NCI-H1092 (cell line): ENCODE results near the gene LEMD2.

Experiments used
- DNase-seq: peaks from one replicate; lab custom pipeline; 2025; lab: John Stamatoyannopoulos, UW

The LEMD2 gene

DNA sequence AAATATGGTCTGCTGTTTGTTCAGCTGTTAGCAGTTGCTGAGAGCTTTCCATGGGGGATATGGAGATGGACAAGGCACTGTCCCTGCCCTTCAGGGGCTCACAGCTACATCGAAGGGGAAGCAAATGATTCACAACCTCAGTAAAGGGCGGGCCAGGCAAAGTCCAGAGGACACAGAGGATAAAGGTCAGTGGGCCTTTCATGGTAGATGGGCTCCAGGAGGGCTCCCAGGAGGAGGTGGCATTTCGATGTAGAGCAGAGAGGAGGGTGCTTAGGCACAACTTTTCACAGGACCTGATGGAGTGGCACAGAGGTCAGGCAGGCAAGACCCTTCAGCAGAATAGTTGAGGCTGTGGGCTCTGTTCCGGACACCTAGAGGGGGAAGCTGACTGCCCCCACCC is 30.1 kb upstream of the LEMD2 start:
- no peak for DNase-seq

DNA sequence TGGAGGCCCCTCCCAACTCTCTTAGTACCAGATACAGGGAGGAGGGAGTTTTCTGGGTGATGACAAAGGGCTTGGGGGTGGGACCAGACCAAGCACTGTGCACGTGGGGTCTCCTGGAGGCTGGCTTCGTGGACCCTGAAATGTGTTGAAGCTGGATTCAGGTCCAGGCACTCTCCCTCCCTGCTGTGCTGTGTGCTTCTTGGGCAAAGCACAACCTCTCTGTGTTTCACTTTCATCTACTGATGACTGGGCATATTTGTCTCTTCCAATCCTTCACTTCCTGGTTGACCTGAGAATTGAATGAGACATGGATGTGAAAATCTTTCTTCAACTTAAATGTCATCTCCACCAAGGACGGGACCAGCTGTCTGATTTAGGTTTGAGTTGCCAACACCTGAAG is 29.4 kb upstream of the LEMD2 start:
- DNase-seq = no peak

DNA sequence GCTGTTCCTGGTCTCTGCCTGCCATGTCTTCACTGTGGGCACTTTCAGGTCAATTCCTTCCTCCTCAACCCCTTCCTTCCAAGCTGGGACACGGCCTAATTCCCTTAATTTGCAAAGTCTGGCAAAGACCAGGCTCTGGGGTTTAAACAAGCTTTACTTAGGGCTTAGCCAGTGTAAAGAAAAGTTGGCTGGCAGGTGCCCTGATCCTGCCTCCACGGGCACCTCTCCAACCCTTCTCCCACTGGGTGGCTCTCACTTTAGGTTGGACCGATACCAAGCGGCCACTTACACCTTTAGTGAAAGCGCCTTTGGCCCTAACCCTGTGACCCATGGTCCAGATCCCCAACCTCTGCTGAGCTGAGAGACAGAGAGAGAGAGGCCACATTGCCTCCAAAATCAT is 28.6 kb upstream of the LEMD2 start:
- DNase-seq = peak; percentile 19

DNA sequence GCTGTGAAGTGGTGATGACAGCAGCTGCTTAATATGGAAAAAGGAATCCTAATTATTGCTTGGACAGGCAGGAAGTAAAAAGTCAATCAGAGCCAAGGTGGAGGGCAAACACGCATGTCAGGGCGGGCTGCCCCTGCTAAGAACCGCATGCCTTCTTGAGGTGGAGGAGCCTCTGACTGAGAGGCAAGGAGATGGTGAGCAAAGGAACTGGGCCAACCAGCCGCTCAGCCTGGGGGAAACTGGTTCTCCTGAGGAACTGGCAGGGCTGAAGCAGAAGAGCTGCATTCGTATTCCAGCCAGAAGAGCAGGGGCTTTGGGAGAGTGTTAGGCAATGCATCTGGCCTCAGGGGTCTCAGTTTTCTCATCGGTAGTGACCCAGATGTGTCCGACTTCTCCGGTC is 28.0 kb upstream of the LEMD2 start:
- DNase-seq = no peak

DNA sequence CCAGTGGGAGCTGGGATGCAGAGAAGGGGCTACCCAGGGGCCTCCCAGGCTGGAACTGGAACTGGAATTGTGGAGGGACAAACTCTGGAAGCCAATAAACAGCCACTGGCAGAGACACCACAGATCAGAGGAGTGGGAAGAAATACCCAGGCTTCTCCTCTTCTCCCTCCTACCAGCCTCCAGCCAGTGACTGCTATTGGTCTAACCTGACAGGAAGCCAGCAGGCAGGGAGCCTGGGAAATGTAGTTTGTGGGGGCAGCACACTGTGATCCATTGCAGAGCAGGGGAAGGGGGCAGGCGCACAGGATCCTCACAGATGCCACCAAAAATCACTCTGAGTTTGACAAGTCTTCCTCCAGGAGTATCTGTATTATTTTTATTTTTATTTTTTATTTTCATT is 26.9 kb upstream of the LEMD2 start:
- peak; percentile 14 for DNase-seq

DNA sequence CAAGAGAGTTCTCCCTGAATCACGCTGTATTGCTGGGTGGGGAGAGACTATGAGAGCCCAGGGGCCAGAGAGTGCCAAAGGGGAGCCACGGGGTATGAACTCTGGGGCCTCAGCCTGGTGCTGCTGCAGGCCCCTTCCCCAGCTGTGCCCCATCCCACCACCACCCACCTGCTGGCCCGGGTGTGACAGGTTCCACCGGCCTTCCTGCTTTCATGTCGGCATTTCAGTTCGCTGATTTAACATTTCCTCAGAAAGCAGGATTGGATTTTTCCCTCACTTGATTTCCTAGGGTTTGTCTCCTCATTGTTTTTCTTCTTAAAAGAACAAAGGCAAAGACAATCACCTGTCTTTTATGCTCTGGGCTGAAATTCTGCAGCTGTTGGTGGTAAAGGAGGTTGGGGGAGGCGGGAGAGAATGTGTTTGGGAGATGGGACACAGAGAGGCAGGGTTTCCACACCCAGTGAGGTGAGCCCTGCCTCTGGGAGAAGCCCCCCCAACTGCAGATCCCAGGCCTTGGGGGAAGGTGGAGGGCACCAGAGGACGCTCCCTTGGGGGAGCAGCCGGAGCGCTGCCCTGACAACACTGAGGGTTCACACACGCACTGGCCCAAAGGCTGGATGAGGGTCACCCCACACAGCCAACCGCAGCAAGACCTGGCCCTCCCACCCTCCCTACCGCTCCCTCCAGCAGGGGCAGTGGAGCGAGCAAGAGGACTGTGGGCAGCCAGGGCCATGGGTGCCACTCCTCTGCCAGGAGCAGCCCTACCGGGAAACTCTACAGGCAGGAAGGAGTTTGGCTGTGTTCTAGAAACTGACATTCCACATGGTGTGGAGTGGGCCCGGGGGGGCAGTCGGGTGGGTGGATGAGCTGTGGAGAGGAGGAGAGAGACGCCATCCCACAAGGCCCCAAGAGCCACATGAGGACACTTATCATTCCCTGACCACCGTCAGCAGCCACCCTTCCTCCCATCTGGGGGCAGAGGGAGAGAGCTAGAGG is 25.4 kb upstream of the LEMD2 start:
- DNase-seq = no peak

DNA sequence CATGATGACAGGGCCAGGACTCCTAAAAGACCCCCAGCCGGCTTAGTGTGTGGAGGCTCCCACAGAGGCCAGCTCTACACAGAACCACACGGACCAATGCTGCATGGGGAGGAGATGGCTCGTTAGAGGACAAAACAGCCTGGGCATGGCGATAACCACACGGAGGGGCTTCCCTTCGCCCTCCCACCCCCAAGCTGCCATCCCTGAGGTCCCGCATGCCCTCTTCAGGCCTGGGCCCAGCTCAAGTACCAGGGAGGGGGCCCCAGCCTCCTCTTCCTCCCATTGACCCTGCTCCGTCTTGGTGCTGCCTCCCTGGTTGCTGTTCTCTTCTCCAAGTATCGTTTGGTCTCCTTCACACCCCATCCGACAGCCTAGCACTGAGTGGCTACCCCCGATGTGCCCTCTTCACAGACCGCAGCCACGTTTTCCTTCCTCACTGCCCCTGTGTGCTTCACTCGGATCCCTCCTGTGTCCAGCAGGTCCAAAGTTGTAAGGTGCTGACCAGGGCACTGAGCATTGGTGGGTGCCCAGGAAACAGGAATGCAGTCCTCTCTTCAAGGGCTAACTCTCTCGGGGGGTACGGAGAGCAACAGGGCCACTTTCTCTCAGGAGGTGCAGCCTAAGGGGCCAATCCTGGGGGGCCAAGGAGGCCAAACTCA is 24.4 kb upstream of the LEMD2 start:
- DNase-seq = no peak

DNA sequence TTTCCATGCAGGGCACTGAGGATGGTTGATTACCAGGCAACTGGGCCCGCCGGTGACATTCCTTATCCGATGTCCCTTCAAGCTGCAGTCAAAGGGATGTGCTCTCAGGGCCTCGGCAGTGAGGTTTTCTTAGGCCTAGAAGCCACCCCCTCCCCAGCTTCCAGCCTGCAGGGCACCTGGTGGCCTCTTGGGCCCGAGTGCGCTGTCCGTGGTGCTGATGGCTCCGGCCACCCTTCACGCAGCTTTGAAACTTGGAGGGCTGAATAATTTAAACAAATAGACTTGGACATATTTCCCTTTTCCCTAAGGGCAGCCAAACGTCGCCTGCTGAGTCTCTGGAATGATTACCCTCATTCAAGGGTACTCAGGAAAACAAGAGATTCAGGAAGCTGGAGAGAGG is 23.7 kb upstream of the LEMD2 start:
- DNase-seq = peak; percentile 35

DNA sequence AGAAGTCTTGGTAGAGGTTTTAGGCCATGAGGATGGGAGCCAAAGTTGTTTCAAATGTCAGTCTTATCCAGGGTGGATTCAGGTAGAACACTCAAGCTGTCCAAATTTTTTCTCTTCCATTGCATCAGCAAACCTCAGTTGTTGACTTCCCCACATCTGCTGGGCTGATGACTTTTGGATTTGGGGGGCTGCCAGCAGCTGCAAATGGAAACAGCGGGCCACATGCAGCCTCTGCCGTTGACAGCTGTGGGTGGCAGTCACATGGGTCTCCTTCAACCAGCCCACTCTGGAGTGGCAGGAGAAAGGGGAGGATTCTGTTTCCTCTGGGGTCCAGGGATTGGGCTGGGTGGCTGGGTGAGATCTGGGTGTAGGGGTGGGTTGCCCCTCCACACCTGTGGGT is 20.7 kb upstream of the LEMD2 start:
- no peak for DNase-seq

DNA sequence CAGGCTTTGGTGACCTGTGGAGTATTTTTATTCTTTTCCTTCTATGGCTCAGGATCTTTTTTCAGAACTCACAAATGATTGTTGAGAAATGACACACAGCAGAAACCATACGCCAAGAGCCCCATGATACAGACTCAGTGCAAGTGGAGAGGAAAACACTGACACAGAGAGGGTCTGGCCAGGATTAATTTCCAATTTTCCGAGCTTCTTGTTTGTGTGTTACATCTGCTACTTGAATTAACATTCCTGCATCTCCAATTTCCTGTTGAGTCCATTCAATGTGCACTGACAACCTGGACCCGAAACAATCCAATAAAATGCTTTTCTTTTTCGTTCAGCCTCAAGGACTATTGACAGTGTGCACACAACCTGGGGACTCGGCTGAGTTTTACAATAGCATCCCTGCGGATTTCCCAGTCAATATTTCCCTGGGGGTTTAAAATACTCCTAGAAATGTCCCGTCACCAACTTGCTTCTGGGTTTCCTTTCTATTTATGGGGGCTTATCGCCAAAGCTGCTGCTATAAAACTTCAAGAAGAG is 19.8 kb upstream of the LEMD2 start:
- no peak for DNase-seq

DNA sequence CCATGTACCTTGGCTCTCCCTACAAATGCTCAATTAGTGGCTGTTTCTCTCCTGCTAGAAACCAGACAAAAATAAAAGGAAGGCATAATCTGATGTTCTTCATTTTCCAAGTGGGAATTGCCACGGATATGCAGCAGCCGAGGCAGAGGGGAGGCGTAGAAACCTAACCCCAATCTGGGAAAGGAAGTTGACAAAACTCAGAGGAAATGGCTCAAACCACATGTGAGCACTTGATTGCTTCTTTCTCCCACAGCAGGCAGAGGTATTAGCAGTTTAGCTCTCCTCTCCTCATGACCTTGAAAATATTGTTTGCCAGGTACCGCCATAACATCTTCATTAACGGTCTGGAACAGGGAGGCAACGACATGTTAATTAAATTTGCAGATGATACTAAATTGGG is 18.7 kb upstream of the LEMD2 start:
- no peak for DNase-seq

DNA sequence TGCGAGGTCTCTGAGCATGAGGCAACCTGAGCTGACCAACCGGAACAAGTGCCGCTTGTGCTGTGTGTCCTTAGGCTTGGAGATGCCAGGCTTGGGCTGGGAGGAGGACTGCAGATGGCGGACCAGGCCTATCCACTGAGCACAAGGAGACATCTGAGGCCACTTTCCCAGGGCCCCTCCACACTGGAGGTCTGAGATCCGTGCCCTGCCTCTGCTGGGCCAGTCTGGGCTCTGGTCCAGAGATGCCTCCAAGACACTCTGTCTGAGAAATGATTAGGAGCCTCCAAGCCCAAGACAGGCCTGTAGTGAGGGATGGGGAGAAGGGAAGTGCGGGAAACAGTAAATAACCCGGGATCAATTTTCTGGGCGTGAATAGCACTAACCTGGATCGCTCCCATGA is 17.9 kb upstream of the LEMD2 start:
- DNase-seq = no peak

DNA sequence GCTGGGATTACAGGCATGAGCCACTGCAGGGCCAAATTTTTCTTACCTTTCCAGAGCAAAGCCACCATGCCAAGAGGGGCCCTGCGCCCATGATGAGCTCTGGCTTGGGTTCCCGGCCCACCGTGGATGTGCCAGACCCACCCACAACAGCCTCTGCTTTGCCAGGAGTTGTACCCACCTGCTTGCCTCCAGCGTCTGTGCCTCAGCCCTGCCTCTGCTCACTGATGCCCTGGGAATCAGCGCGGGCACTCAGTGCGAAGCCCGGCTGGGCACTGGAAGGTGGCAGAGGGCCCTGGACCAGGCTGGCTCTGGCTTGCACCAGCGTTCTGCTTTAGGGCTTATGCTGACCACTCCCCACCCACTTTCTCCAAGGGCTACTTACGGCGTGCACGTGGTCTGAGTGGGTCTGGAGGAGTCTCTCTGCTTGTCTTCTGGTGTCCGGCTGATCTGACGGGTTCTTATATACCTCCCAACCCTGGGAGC is 14.7 kb upstream of the LEMD2 start, which contains the start of gene MLN:
MLN (minus strand) TSS at position 433 of the 483 bp plus-strand sequence. CDS start 2,840 bp downstream, outside the sequence.
- DNase-seq = no peak

DNA sequence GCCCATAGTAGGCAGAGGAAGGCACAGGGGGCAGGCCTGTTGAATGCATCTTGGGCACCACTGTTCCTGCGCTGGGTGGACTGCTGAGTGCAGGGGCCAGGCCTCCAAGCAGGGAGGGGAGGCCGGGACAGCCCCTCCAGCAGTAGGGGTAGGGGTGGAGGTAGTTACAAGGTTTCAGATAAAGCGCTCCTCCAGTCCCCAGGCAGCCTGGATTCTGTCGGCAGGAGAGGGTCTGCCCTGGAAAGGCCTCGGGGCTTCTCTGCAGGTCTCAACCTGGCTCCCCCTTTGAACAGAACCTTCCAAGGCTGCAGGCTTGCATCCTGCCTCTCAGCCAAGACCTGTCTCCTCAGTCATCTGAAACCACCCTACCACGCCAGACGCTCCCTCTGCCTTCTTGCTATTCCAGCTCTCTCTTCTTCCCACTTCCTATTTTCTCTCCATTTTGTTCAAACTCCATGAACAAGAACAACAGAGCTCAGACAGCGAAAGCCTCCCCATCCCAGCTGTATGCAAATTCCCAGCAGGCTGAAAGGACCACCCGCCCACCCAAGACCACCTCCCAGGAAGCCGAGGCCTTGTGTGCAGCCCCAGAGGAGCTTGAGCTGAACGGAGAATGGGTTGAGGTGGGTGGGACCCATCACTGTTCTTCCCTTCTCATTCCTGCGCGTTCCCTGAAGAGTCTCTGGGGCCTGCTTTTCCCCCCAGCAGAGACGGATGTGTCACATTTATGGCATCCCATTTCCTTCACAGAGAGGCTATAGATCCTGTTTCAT is 13.4 kb upstream of the LEMD2 start:
- DNase-seq = no peak

DNA sequence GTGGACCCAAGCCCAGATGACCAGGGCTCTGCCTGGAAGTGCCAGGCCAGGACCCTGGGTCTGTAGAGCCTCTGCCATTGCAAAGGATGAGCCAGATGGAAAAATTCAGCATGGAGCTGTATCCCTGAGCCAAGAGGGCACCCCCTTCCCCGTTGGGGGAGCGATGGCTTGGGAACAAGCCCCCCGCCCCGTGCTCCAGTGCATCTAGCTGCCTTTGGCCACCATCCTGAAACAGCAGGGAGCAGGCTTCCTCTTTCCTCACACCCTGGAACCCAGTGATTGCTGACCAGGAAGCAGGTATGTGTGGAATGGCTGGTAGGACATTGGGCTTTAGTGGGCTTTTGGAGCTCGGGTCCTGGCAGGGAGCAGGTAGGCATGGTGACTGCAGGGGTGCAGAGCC is 12.7 kb upstream of the LEMD2 start:
- DNase-seq = no peak

DNA sequence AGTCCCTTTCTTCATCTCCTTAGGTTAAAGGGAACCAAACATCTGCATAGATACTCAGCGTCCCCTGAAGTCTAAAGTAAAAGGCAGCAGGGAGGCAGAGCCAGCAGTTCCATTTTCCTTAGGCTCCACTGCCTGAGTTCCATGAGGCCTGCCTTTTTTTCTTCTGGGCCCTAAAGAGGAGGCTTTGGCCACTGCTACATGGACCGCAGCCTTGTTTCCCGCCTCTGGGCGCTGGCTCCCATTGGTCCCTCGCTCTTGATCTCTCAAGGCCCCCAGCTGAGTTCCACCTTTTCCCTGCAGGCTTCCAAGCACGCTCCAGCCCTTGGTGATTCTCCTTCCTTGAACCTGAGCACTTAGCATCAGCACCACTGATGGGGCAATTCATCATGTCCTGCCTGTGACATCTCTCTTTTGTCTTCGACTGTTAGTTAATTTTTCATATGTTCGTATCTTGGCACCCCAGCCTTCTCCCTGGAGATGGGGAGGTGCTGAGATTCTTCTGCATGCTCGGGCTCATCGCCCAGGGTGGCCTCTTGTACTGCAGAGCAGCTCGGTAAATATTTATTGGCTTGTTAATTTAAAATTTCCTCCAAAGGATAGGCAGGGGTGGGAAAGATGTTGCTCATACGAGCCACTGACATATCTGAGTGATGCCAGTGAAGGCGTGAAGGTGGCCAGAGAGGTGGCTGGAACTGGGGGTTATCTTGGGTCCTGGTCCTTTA is 11.5 kb upstream of the LEMD2 start:
- no peak for DNase-seq

DNA sequence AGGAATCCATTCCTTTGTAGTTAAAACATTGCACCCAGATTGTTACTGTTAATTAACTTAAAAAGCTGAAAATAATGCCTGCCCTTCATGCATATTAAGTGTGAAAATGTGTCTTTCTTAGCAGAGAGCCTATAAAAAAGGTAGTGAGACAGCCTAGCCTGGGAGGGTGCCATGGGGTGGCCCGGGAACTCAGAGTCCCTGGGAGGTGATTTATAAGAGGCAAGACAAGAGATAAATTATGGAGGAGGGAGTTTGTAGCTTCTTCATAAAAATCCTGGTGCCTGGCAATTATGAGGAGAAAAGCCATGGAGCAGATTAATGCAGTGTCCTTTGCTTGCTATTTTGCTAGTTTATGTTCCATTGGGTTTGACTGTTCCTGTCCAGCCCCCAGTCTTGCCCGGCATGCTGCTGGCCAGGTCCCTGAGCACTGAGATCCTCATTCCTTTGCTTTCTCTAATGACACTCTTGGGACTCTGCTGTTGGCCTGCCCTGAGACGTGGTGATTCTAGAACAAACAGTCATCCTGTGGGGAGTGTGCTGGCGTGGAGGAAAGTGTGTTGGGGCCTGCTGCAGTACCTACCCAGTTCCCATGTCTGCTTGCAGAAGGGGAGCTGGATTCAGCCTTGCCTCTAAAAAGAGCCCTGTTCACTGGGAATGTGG is 10.7 kb upstream of the LEMD2 start:
- no peak for DNase-seq

DNA sequence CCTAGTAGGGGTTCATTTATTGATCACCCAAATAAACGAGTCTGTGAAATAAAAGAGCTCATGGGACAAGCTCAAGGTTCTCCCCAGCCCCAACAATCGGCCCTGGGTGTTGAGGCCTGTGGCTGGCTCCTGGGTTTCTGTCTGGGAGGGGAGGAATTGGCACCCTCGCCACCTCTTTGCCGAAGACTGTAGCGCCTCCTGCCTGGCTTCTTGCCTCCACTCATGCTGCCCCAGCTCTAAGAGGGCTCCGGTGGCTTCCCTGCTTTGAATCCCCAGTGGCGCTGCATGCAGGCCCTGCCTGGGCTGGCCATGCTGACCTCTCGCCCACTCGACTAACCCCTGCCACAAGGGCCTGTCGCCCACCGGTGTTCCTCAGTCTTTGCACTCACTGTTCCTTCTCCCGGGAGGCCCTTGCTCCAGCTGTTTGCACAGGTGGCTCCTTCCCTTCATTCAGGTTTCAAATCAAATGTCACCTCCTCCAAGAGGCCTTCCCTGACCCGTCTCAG is 9.5 kb upstream of the LEMD2 start:
- no peak for DNase-seq

DNA sequence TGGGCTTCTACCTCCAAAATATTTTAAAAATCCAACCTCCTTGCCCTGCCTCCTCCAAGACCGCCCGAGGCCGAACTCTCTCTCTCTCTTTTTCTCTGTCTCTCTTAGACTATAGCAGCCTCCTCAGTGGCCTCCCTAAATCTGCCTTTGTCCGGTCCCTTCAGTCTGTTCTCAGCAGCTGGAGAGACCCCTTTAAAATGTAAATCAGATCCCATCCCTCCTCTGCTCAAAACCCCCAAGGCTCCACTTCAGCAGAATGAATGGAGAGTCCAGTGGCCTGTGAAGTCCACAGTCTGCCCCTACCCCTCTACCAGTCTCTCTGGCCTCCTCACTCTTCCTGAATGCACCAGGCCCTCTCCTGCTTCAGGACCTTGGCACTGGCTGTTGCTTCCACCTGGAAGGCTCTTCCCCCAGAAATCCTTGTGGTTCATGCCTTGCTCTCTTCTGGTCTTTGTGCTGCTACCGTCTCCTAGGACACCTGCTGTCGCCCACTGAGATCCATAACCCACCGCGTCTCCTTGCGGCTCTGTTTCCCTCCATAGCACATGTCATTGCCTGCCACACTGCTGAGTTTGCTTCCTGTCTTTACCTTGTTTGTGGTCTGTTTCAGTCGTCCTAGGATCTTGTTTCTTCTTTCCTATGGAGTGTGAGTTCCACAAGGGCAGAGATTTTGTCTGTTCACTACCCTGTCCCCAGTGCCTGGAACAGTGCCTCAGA is 8.9 kb upstream of the LEMD2 start:
- no peak for DNase-seq
